ENCODE data around the gene ROCK1.
"Not testable (repeated sequence)": the region's sequence is repeated elsewhere in the genome, so short reads cannot be mapped to it uniquely, and the experiment has no call there.

ROCK1 gene

GRCh38 chr18:21049306-21049705 lies 62.3 kb downstream of the ROCK1 start:
- no peak for DNase-seq

GRCh38 chr18:21047126-21047525 lies 64.5 kb downstream of the ROCK1 start:
- DNase-seq, result no peak

- no peak for DNase-seq
Observed at GRCh38 chr18:21040466-21040865, 71.1 kb downstream of the ROCK1 start.

- no peak for DNase-seq
Observed at GRCh38 chr18:21038201-21038600, 73.4 kb downstream of the ROCK1 start.

GRCh38 chr18:21031845-21032244 lies 79.8 kb downstream of the ROCK1 start:
- no peak for DNase-seq

GRCh38 chr18:21018257-21018656 lies 93.4 kb downstream of the ROCK1 start:
- DNase-seq, result not testable (repeated sequence)

- no peak for DNase-seq
Observed at GRCh38 chr18:21012308-21012707, 99.3 kb downstream of the ROCK1 start.

GRCh38 chr18:21004726-21005125 lies 106.9 kb downstream of the ROCK1 start:
- no peak for DNase-seq

GRCh38 chr18:21000667-21001066 lies 110.9 kb downstream of the ROCK1 start:
- no peak for DNase-seq

GRCh38 chr18:20997371-20997770 lies 114.2 kb downstream of the ROCK1 start:
- no peak for DNase-seq

- DNase-seq, result no peak
Observed at GRCh38 chr18:20996418-20996817, 115.2 kb downstream of the ROCK1 start.

- DNase-seq, result no peak
Observed at GRCh38 chr18:20988726-20989125, 122.9 kb downstream of the ROCK1 start.

- no peak for DNase-seq
Observed at GRCh38 chr18:20975077-20975476, 136.5 kb downstream of the ROCK1 start.

- DNase-seq, result no peak
Observed at GRCh38 chr18:20971886-20972267, 139.7 kb downstream of the ROCK1 start.

- no peak for DNase-seq
Observed at GRCh38 chr18:20966795-20967194, 144.8 kb downstream of the ROCK1 start.

- DNase-seq, result no peak
Observed at GRCh38 chr18:20963027-20963426, 148.6 kb downstream of the ROCK1 start.

GRCh38 chr18:20960735-20961134 lies 150.9 kb downstream of the ROCK1 start:
- DNase-seq, result no peak

- not testable (repeated sequence) for DNase-seq
Observed at GRCh38 chr18:20950827-20951226, 160.8 kb downstream of the ROCK1 start.
